SK-N-SH (cell line): ENCODE results near the gene MPZL1.

Source experiments
- FOXJ3 ChIP-seq: sonication (generic); formaldehyde crosslinking; IDR thresholded peaks from 2 replicates; pipeline ENCODE4 v1.5.1; 2020; ENCODE audit warnings: mild to moderate bottlenecking, missing genetic modification reagents
- JUND ChIP-seq: IDR thresholded peaks from 2 replicates; pipeline ENCODE4 v1.4.0; 2012
- TEAD4 ChIP-seq: IDR thresholded peaks from 2 replicates; pipeline ENCODE4 v1.4.0; 2012; ENCODE audit warnings: mild to moderate bottlenecking, borderline replicate concordance; ENCODE audit not compliant: insufficient read depth
- TF ChIP-seq, protein P1 (sequence below): fragments of 200-600 bp; sonication (generic); IDR thresholded peaks from 2 replicates; pipeline ENCODE4 v1.6.1; 2017; ENCODE audit warnings: antibody characterized with exemption, mild to moderate bottlenecking, moderate library complexity

DNA sequence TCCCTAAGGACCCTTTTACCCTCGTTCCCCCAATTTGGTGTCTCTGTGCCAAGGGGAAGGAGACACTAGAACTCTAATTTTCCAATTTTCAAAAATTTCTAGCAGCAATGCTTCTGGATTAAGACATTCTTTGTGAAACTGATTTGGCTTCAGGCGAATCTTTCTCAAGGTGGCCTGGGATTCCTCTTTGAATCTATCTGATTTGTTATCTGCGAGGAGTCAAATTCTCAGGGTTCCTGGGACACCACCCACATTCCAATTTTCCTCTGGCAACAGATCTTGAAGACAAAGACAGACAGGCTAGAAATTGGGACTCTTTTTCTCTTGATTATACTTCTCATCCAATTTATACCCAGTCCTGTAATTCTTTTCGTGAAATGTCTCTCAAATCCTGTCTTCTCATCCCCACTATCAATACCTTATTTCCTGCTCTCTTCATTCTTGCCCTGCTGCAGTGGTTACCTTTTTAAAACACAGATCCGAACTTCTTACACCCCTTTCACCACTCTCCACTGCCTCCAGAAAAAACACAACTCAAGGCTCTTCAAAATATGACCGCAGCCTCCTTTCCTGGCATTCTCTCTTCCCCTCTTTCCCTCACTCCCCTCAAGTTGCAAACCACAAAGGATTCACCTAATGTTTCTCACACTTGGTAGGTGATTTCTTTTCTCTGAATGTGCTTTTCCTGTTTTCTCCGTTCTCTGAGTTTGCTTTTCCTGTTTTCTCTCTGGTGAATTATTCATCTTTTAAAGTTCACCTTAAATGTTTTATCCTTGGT lies 2.7 kb upstream of the MPZL1 start:
- TF ChIP-seq FOXJ3 (CRISPR knock-in tag) (no peak), TEAD4 (no peak), JUND (no peak)
- TF ChIP-seq, protein P1, sequence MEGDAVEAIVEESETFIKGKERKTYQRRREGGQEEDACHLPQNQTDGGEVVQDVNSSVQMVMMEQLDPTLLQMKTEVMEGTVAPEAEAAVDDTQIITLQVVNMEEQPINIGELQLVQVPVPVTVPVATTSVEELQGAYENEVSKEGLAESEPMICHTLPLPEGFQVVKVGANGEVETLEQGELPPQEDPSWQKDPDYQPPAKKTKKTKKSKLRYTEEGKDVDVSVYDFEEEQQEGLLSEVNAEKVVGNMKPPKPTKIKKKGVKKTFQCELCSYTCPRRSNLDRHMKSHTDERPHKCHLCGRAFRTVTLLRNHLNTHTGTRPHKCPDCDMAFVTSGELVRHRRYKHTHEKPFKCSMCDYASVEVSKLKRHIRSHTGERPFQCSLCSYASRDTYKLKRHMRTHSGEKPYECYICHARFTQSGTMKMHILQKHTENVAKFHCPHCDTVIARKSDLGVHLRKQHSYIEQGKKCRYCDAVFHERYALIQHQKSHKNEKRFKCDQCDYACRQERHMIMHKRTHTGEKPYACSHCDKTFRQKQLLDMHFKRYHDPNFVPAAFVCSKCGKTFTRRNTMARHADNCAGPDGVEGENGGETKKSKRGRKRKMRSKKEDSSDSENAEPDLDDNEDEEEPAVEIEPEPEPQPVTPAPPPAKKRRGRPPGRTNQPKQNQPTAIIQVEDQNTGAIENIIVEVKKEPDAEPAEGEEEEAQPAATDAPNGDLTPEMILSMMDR, result no peak
